K562 (cell line): ENCODE results near the gene TAS2R5. TPM values are rescaled to one million over a fixed set of nuclear protein-coding genes. Genes with fewer than 3 reads are reported as not detected.

Experiments
- ATAC-seq: fragments of 200-7000 bp; cut with Tn5 transposase; 3 replicates; pipeline ENCODE4 v1.9.1; 2020; ENCODE audit warnings: moderate library complexity
- BruUV-seq: library from RNA; stranded (reverse); fragments of 400-500 nt; replicated peaks from 2 replicates; lab custom pipeline; 2021; lab: Mats Ljungman, UMichigan
- CTCF ChIA-PET: fragments of 300-600 bp; formaldehyde crosslinking; extraction: SDS; loops from one replicate; lab custom pipeline; 2021; ENCODE audit warnings: low intra/inter-chr PET ratio; lab: Yijun Ruan, JAX
- POLR2A ChIA-PET: fragments of 300-600, 350-650 bp; sonication (Branson Sonifier 250); formaldehyde crosslinking; extraction: SDS; loops from one replicate; lab custom pipeline; 2021; ENCODE audit warnings: antibody characterized with exemption, inconsistent platforms; lab: Yijun Ruan, JAX
- DNase-seq, 4 experiments: peaks; one replicate each; pipeline versions ENCODE4 v3.0.0 to v3.0.0-alpha.2; 2011 to 2018; ENCODE audit warnings: low spot score in 3 of 4, mixed read lengths in 3 of 4; ENCODE audit errors: extremely low read depth in 1 of 4
- FAIRE-seq: peaks from 2 replicates; lab custom pipeline; 2011; peaks lifted over from hg19 to GRCh38; lab: Jason Lieb, UNC
- H2AFZ ChIP-seq: 2 replicates; pipeline ENCODE4 v1.6.0; 2011; ENCODE audit warnings: low read depth, low read length, control low read depth, inconsistent platforms
- H3K27ac ChIP-seq: fragments of 200-600 bp; 3 replicates; pipeline ENCODE4 v1.8.0; 2011; ENCODE audit warnings: low read depth, mild to moderate bottlenecking, control low read depth, inconsistent platforms, low read length, moderate library complexity, mixed read lengths; ENCODE audit errors: extremely low read depth
- H3K27me3 ChIP-seq, 2 experiments: fragments of 300-600 bp in 1 of 2; 2 replicates in 1 of 2; 3 replicates in 1 of 2; pipeline versions ENCODE4 v1.6.0 to v1.8.0; 2011; ENCODE audit warnings: inconsistent platforms in 2 of 2, low read length in 2 of 2, mild to moderate bottlenecking in 1 of 2, mixed read lengths in 1 of 2, moderate library complexity in 1 of 2; ENCODE audit not compliant: control insufficient read depth in 2 of 2, insufficient read depth in 2 of 2
- H3K36me3 ChIP-seq: fragments of 300-600 bp; 3 replicates; pipeline ENCODE4 v1.8.0; 2011; ENCODE audit warnings: mild to moderate bottlenecking, low read length, inconsistent platforms; ENCODE audit not compliant: control insufficient read depth, insufficient read depth
- H3K4me1 ChIP-seq, 2 experiments: fragments of 200-600 bp in 1 of 2; replicated peaks in 1 of 2; 2 replicates in 1 of 2; 3 replicates in 1 of 2; pipeline versions ENCODE4 v1.5.1 to v1.8.0; 2011; ENCODE audit warnings: inconsistent platforms in 2 of 2, low read length in 2 of 2, mild to moderate bottlenecking in 1 of 2, mixed read lengths in 1 of 2, moderate library complexity in 1 of 2; ENCODE audit not compliant: control insufficient read depth in 2 of 2, insufficient read depth in 2 of 2
- H3K4me2 ChIP-seq: 2 replicates; pipeline ENCODE4 v1.6.1; 2011; ENCODE audit warnings: low read length, control low read depth, inconsistent platforms, mixed read lengths; ENCODE audit not compliant: insufficient read depth
- H3K4me3 ChIP-seq: fragments of 200-600 bp; sonication (generic), shearing (Covaris generic); 2 replicates; pipeline ENCODE4 v1.5.1; 2016; ENCODE audit warnings: control low read depth, inconsistent platforms
- H3K79me2 ChIP-seq: fragments of 200-600 bp; 3 replicates; pipeline ENCODE4 v1.8.0; 2011; ENCODE audit warnings: low read length, inconsistent platforms; ENCODE audit not compliant: control insufficient read depth, insufficient read depth
- H3K9ac ChIP-seq, 2 experiments: 2 replicates each; pipeline versions ENCODE4 v1.6.0 to v1.6.1; 2011; ENCODE audit warnings: low read depth in 2 of 2, low read length in 2 of 2, control low read depth in 1 of 2, inconsistent platforms in 1 of 2, mild to moderate bottlenecking in 1 of 2, mixed read lengths in 1 of 2; ENCODE audit not compliant: insufficient read depth in 1 of 2
- H3K9me1 ChIP-seq: one replicate; pipeline ENCODE4 v1.6.0; 2011; ENCODE audit warnings: inconsistent platforms, mild to moderate bottlenecking, low read length, moderate library complexity; ENCODE audit not compliant: control insufficient read depth, insufficient read depth
- H3K9me3 ChIP-seq: replicated peaks from 2 replicates; pipeline ENCODE4 v1.5.1; 2011; ENCODE audit warnings: low read depth, low read length, inconsistent platforms; ENCODE audit not compliant: control insufficient read depth, insufficient read depth
- H4K20me1 ChIP-seq: replicated peaks from 2 replicates; pipeline ENCODE4 v1.6.1; 2011; ENCODE audit warnings: low read length, inconsistent platforms, mixed read lengths; ENCODE audit not compliant: control insufficient read depth, insufficient read depth
- BCOR ChIP-seq: fragments of 450-650 bp; IDR thresholded peaks from 2 replicates; pipeline ENCODE4 v1.6.1; 2016
- C11orf30 ChIP-seq: fragments of 450-650 bp; IDR thresholded peaks from 2 replicates; pipeline ENCODE4 v1.6.1; 2016; ENCODE audit warnings: low read depth, mild to moderate bottlenecking
- ETS2 ChIP-seq: IDR thresholded peaks from 2 replicates; pipeline ENCODE4 v1.6.1; 2016; ENCODE audit warnings: borderline replicate concordance, missing genetic modification characterization, mild to moderate bottlenecking, moderate library complexity, missing compliant biosample characterization; ENCODE audit not compliant: poor library complexity, severe bottlenecking
- HMG20B ChIP-seq: fragments of 250-450 bp; sonication (Bioruptor Pico); IDR thresholded peaks from 2 replicates; pipeline ENCODE4 v1.5.0; 2021; ENCODE audit warnings: mild to moderate bottlenecking
- MCM7 ChIP-seq, 2 experiments: fragments of 450-650 bp; IDR thresholded peaks; 2 replicates each; pipeline ENCODE4 v1.6.1; 2016 to 2018
- PCBP2 ChIP-seq: fragments of 200-400 bp; formaldehyde crosslinking; IDR thresholded peaks from 2 replicates; pipeline ENCODE4 v1.6.1; 2018; ENCODE audit warnings: low read length, low read depth, mild to moderate bottlenecking, moderate library complexity; ENCODE audit not compliant: poor library complexity, severe bottlenecking
- POLR3A ChIP-seq: IDR thresholded peaks from 2 replicates; pipeline ENCODE4 v1.6.1; 2011; ENCODE audit warnings: borderline replicate concordance, mild to moderate bottlenecking, moderate library complexity; ENCODE audit not compliant: insufficient read length, insufficient read depth; ENCODE audit errors: extremely low read depth
- RNF2 ChIP-seq: sonication (generic); IDR thresholded peaks from 2 replicates; pipeline ENCODE4 v1.6.1; 2016
- STAG1 ChIP-seq: sonication (generic); formaldehyde crosslinking; IDR thresholded peaks from 2 replicates; pipeline ENCODE4 v1.5.0; 2020; ENCODE audit warnings: missing genetic modification reagents, borderline replicate concordance
- ZBTB43 ChIP-seq: sonication (generic); formaldehyde crosslinking; IDR thresholded peaks from 2 replicates; pipeline ENCODE4 v1.8.0; 2023; ENCODE audit warnings: mild to moderate bottlenecking, missing genetic modification reagents
- ZNF140 ChIP-seq: fragments of 250-450 bp; sonication (Bioruptor Pico); IDR thresholded peaks from 2 replicates; pipeline ENCODE4 v1.8.0; 2021; ENCODE audit warnings: moderate library complexity, mild to moderate bottlenecking, inconsistent platforms
- ZNF384 ChIP-seq: IDR thresholded peaks from 2 replicates; pipeline ENCODE4 v1.6.1; 2012; ENCODE audit warnings: low read depth, low read length, improper control_type of control experiment
- WGBS: fragments of 100-300 bp; shearing (Covaris generic); methylation state at CpG from one replicate; pipeline ENCODE4 v1.1.6; 2016; ENCODE audit warnings: low coverage, mixed read lengths; ENCODE audit not compliant: insufficient coverage; ENCODE audit errors: missing lambda C conversion rate; 5-methylcytosine and 5-hydroxymethylcytosine counted together
- in situ Hi-C: fragments of 300-500 bp; cut with MboI; formaldehyde crosslinking; loops from 4 replicates; pipeline ENCODE4 v1.15.0; 2018; ENCODE audit warnings: inconsistent platforms, mixed read lengths
- intact Hi-C: fragments of 100-400 bp; cut with micrococcal nuclease; formaldehyde crosslinking; loops from 2 replicates; pipeline ENCODE4 v1.14.2; 2022
- polyA plus RNA-seq, 8 experiments: library from polyadenylated mRNA; depleted of rRNA in 4 of 8; stranded (reverse) in 5 of 8; unstranded in 3 of 8; fragments of >200 nt; fragmentation: Nextera tagmentation in 2 of 8; fragmentation: Illumina TruSeq in 1 of 8; extraction: Ambion mirVana in 2 of 8; extraction: Trizol in 1 of 8; gene quantifications; 2 replicates each; pipeline versions ENCODE4 v1.2.1 to v1.2.3, GENCODE V29; 2011 to 2014; ENCODE audit warnings: inconsistent platforms in 1 of 8, missing spikeins in 1 of 8
- total RNA-seq, 7 experiments: library from RNA; depleted of rRNA in 6 of 7; stranded (reverse); fragments of >200 nt in 6 of 7; fragmentation: Illumina TruSeq in 2 of 7; extraction: Trizol in 2 of 7; gene quantifications; 2 replicates each; pipeline versions ENCODE4 v1.2.1 to v1.2.3, GENCODE V29; 2011 to 2021; ENCODE audit warnings: low replicate concordance in 1 of 7

The TAS2R5 gene
- total and polyA plus RNA-seq, 9 of the 15 experiments (the other 6 are each of a cell fraction or from before 2014, with no cell fraction given) = 0.35 to 4.5 (median 1.4) TPM

DNA sequence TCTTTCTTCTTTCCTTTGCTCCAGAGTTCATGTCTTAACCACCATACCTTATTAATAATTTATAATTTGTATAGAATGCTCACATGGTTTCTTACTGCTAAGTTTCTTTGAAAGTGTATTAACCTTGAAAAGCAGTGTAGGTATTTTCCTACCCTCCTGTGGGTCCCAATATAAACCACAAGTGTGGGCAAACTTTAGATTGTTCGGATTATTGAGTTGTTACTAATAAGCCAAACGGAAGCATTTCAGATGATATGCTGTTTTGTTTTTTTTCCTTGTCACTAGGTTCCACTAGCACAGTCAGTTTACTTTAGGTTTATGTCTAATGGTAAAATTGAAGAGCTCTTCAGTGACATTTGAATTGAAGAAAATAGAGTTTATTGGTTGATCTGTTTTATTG lies 41.6 kb upstream of the TAS2R5 start:
- CTCF ChIA-PET = no interaction called here

More for the DNA sequence above, 41.6 kb upstream of the TAS2R5 start:
- Histone ChIP-seq H3K36me3 (peaks cover 99% of the 10 kb centered on the region), H3K79me2 (no peaks in the 10 kb centered on the region; the same call in 2 of the 3 replicates), H4K20me1 (no peaks in the 10 kb centered on the region), H3K4me1 (no peaks in the 10 kb centered on the region), H2AFZ (no peak overlapping the region), H3K9ac (no peak overlapping the region), H3K9me1 (no peaks in the 10 kb centered on the region), H3K4me2 (no peak overlapping the region), H3K27me3 (no peaks in the 10 kb centered on the region), H3K27ac (no peak overlapping the region), H3K9me3 (peaks cover 32% of the 10 kb centered on the region), H3K4me3 (no peak overlapping the region)
- BruUV-seq = no TSS peak
- DNase-seq (no peak), FAIRE-seq (no peak), ATAC-seq (no peak)
- intact Hi-C loops = no loop called here
- WGBS = 100% methylated on average over 2 of the region's 2 CpGs
- TF ChIP-seq MCM7 (IDR thresholded peaks at IDR 0.05) = no peak
- TF ChIP-seq ZBTB43 (CRISPR knock-in tag) = no peak
- TF ChIP-seq HMG20B = no peak
- TF ChIP-seq POLR3A = no peak
- TF ChIP-seq ETS2 = no peak
- TF ChIP-seq PCBP2 = no peak
- TF ChIP-seq ZNF384 = no peak
- no peak for TF ChIP-seq ZNF140 (CRISPR knock-in tag)
- TF ChIP-seq BCOR = no peak
- no peak for TF ChIP-seq C11orf30
- TF ChIP-seq RNF2 = no peak
- no peak for TF ChIP-seq STAG1 (CRISPR knock-in tag)
- in situ Hi-C loops = no loop called here
- POLR2A ChIA-PET = no interaction called here
